ENCODE measurements around the gene CD79B.
A peak's percentile ranks its signal among the peaks of the same experiment; 100 is the strongest.

GRCh38 chr17:63881935-63882601, 50.1 kb downstream of the CD79B start, which contains the start of gene GH2:
- TF ChIP-seq, protein P1, sequence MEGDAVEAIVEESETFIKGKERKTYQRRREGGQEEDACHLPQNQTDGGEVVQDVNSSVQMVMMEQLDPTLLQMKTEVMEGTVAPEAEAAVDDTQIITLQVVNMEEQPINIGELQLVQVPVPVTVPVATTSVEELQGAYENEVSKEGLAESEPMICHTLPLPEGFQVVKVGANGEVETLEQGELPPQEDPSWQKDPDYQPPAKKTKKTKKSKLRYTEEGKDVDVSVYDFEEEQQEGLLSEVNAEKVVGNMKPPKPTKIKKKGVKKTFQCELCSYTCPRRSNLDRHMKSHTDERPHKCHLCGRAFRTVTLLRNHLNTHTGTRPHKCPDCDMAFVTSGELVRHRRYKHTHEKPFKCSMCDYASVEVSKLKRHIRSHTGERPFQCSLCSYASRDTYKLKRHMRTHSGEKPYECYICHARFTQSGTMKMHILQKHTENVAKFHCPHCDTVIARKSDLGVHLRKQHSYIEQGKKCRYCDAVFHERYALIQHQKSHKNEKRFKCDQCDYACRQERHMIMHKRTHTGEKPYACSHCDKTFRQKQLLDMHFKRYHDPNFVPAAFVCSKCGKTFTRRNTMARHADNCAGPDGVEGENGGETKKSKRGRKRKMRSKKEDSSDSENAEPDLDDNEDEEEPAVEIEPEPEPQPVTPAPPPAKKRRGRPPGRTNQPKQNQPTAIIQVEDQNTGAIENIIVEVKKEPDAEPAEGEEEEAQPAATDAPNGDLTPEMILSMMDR (IDR thresholded peaks at IDR 0.05) = peak; percentile 34 to 57 (median 44)
- TF ChIP-seq POLR2A (IDR thresholded peaks at IDR 0.05) = no peak
